ENCODE data around the gene ZNF488. TPM values are rescaled to one million over a fixed set of nuclear protein-coding genes. Genes with fewer than 3 reads are reported as not detected.
"Not testable (repeated sequence)": the region's sequence is repeated elsewhere in the genome, so short reads cannot be mapped to it uniquely, and the experiment has no call there.

Gene ZNF488
- total RNA-seq, 1 donor from 2014 or later = not detected

- no peak for ATAC-seq
Observed at GRCh38 chr10:47396311-47396717, 12.2 kb upstream of the ZNF488 start.

GRCh38 chr10:47389619-47390018, 5.5 kb upstream of the ZNF488 start:
- ATAC-seq = no peak
- intact Hi-C loops (cut with DNase I) = no loop called here

More at GRCh38 chr10:47396311-47396717, 12.2 kb upstream of the ZNF488 start:
- DNase-seq (ENCODE audit: missing footprints) = no peak
- intact Hi-C loops (cut with DNase I) = no loop called here

GRCh38 chr10:47388879-47389278, 4.8 kb upstream of the ZNF488 start:
- DNase-seq (ENCODE audit: missing footprints) = no peak
- intact Hi-C loops (cut with DNase I) = no loop called here
- ATAC-seq = no peak

More at GRCh38 chr10:47389619-47390018, 5.5 kb upstream of the ZNF488 start:
- no peak for DNase-seq (ENCODE audit: missing footprints)

GRCh38 chr10:47386104-47386503, 2.0 kb upstream of the ZNF488 start:
- DNase-seq (ENCODE audit: missing footprints); ATAC-seq; intact Hi-C loops (cut with DNase I): not testable (repeated sequence)

- DNase-seq (ENCODE audit: missing footprints) (no peak), ATAC-seq (no peak)
- intact Hi-C loops (cut with DNase I) = no loop called here
Observed at GRCh38 chr10:47383261-47384147, 589 bp downstream of the ZNF488 start.

- ATAC-seq (no peak), DNase-seq (ENCODE audit: missing footprints) (no peak)
- intact Hi-C loops (cut with DNase I) = no loop called here
Observed at GRCh38 chr10:47381427-47382379, 2.4 kb downstream of the ZNF488 start.

GRCh38 chr10:47381103-47381395, 3.0 kb downstream of the ZNF488 start:
- DNase-seq (ENCODE audit: missing footprints) = no peak
- intact Hi-C loops (cut with DNase I) = no loop called here
- no peak for ATAC-seq

GRCh38 chr10:47380341-47381102, 3.6 kb downstream of the ZNF488 start:
- intact Hi-C loops (cut with DNase I) = no loop called here
- DNase-seq (ENCODE audit: missing footprints) = no peak
- ATAC-seq = no peak

- no peak for ATAC-seq
- DNase-seq (ENCODE audit: missing footprints) = no peak
- intact Hi-C loops (cut with DNase I) = no loop called here
Observed at GRCh38 chr10:47379901-47380300, 4.2 kb downstream of the ZNF488 start.

GRCh38 chr10:47379445-47379785, 4.7 kb downstream of the ZNF488 start:
- no peak for ATAC-seq
- intact Hi-C loops (cut with DNase I) = no loop called here
- DNase-seq (ENCODE audit: missing footprints) = no peak

- DNase-seq (ENCODE audit: missing footprints) (no peak), ATAC-seq (no peak)
- intact Hi-C loops (cut with DNase I) = no loop called here
Observed at GRCh38 chr10:47378606-47379444, 5.3 kb downstream of the ZNF488 start.

DNA sequence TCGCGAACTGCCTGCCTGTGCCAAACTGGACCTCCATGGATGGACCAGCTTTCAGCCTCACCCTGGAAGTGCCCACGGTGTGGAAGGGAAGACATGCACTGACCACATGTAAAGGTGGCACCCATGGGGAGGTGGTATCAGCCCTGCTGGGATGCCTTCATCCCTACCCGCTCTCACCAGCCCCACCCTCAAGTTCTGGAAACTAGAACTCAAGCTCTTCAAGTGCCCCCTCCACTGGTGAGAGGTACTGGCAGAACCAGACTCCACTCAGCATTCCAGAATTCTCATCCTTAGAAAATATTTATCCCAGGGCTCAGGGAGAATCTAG, 5.9 kb downstream of the ZNF488 start:
- DNase-seq (ENCODE audit: missing footprints) (no peak), ATAC-seq (no peak)
- intact Hi-C loops (cut with DNase I) = no loop called here

DNA sequence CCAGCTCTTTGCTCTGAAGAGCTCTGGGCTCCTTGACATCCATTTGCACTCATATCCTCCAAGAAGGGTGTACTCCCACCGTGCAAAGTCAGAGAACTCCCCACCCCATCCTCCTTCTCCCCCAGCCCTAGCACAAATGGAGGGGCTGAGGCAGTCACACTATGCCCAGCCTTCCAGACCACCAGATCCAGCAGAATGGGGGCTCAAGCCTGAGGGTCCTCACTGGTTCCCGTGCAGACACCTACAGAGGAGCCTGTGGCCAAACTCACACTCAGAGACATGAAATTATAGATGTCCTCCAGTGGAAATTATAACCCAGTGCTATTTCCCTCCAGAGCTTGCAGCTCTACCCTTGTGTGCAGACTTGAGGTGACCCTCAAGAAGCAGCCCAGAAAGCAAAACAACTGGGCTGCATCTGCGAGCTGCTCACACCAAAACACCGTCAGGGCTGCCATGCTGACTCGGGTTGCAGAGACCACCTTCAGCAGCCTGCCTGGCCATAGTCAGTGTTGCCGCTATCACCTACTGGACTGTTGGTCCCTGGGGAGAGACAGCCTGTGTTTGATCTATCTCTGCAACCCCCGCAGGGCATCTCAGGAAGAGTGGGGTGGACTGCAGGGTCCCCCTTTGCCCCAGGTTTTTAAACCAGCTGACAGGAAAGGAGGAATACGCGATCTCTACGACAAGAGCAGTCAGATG, 7.4 kb downstream of the ZNF488 start:
- DNase-seq (ENCODE audit: missing footprints) (no peak), ATAC-seq (no peak)
- intact Hi-C loops (cut with DNase I) = no loop called here

GRCh38 chr10:47374611-47375536, 9.2 kb downstream of the ZNF488 start:
- no peak for ATAC-seq
- intact Hi-C loops (cut with DNase I) = no loop called here
- no peak for DNase-seq (ENCODE audit: missing footprints)

DNA sequence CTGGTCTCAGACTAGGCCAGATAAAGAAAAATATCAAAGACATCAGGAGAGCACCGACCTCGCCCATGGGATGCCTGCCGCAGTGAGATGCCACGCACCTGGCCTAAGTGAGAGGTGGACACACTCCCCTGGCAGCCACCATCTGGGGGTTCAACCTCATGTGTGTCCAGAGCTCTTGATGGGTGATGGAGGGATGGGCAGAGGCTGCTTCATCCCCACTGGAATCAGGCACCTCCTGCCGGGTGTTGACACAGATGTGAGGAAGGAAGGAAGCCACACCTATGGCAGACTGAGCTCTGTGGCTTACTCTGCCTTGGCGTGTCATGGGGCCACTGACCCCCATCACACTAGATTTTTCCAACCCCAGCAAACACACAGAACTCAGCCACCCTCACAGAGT, 11.4 kb downstream of the ZNF488 start:
- intact Hi-C loops (cut with DNase I) = no loop called here
- DNase-seq (ENCODE audit: missing footprints) = no peak
- no peak for ATAC-seq

DNA sequence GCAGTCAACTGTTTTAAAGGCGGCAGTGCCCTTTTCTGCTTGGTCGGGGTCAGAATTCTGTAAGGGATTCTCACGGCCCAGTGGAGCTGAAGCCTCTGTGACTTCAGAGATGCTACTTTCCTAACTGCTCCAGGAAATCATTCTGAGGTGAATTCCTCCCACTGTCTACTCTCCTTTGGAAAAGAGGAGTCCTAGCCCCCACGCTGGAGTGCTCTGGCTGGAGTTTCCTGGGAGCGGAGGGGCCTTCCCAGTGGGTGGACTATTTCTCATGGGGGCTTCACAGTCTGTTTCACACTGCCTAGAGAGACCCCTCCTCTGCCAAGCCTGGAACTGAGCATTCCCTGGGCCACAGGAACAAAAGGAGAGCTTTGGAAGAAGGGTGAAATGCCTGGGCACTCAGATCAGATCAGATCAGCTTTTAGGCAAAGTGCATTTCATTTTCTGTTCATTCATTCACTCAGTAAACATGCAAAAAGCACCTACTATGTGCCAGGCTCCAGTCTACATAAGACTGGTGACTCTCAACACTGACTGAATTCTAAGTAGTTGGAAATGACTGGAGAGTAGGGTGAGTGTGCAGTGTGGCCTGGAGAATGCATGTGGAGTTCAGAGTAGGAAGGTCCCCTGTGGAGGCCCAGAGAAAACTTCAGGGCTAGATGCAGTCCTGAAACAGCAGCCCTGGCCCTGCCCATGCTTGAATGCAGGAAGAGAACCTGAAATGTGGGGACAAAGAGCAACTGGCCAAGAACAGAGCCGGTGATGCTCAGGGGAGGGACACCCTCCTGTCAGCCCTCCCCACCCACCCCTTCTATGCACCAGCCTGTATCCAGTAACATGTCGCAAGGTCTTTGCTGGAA, 12.2 kb downstream of the ZNF488 start:
- no peak for ATAC-seq
- intact Hi-C loops (cut with DNase I) = no loop called here
- no peak for DNase-seq (ENCODE audit: missing footprints)

All from Right ventricle myocardium inferior (tissue), 1 donor.